ENCODE results near the gene PLPP4. TPM values are rescaled to one million over a fixed set of nuclear protein-coding genes. Genes with fewer than 3 reads are reported as not detected.

Gene PLPP4
- total RNA-seq, 1 experiment from 2014 or later, result 6.8 TPM

DNA sequence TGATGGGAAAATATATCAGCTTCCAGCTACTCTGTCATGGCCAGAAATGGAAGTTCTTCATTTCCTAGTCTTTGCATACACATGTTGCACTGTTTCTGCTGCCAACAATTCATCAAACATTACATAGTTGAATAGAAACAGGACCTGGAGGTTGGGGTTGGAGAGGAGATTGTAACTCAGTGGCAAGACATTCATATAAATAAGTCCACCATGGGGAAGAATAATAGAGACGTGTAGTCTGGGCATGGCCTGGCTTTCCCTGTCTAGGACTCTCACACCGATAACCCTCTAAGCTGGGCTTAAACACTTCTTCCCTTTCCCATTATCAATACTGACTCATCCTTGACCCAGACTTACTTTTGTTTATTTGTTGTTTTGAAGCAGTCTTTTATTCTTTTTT lies 155.7 kb downstream of the PLPP4 start:
- in situ Hi-C loops (cut with HindIII; ENCODE audit: low pct_unique_long_range_greater_than_20kb, low sequenced_read_pairs), result no loop called here
- no peak for DNase-seq (ENCODE audit: low read depth)

- in situ Hi-C loops (cut with HindIII; ENCODE audit: low pct_unique_long_range_greater_than_20kb, low sequenced_read_pairs), result no loop called here
- no peak for DNase-seq (ENCODE audit: low read depth)
Observed at GRCh38 chr10:120613180-120613579, 156.2 kb downstream of the PLPP4 start.

DNA sequence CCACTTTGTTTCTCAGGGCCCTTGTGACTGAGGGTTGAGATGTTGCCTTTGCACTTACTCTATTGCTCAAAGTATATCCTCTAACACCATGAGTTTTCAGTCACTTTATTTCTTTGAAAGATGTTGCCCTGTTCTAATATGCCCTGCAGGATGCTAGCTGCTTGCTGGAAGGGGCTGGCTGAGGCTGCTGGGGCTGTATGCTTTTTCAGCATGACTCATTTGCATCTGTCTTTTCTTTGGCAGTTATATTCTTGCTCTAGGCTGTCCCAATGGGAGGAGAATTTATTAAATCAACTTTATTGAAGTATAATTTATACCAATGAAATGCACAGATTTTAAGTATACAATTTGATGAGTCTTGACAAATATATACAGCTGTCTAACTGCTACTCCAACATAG lies 157.7 kb downstream of the PLPP4 start:
- DNase-seq (ENCODE audit: low read depth), result no peak
- in situ Hi-C loops (cut with HindIII; ENCODE audit: low pct_unique_long_range_greater_than_20kb, low sequenced_read_pairs), result no loop called here

GRCh38 chr10:120616311-120616911 lies 159.4 kb downstream of the PLPP4 start:
- DNase-seq (ENCODE audit: low read depth), result no peak
- in situ Hi-C loops (cut with HindIII; ENCODE audit: low pct_unique_long_range_greater_than_20kb, low sequenced_read_pairs), result no loop called here

- DNase-seq (ENCODE audit: low read depth), result no peak
Observed at GRCh38 chr10:120628197-120628596, 171.2 kb downstream of the PLPP4 start.

GRCh38 chr10:120630266-120630665 lies 173.2 kb downstream of the PLPP4 start:
- DNase-seq (ENCODE audit: low read depth), result no peak
- in situ Hi-C loops (cut with HindIII; ENCODE audit: low pct_unique_long_range_greater_than_20kb, low sequenced_read_pairs), result no loop called here

More at GRCh38 chr10:120628197-120628596, 171.2 kb downstream of the PLPP4 start:
- in situ Hi-C loops (cut with HindIII; ENCODE audit: low pct_unique_long_range_greater_than_20kb, low sequenced_read_pairs), result no loop called here

DNA sequence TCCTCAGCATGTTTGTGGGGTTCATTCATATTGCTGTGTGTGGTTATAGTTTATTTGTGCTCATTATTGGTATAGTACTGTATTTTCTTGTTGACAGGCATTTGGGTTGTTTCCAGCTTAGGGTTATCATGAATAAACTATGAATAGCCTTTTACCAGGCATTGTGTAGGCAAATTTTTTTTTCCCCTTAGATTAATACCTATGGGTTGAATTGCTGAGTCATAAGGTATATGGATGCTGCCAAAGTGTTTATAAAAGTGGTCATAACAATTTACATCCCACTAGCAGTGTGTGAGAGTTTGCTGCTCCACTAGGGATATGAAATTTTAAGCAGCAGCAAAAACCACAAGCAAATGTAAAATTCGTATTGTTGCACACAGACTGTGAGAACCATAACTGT lies 175.0 kb downstream of the PLPP4 start:
- no peak for DNase-seq (ENCODE audit: low read depth)
- in situ Hi-C loops (cut with HindIII; ENCODE audit: low pct_unique_long_range_greater_than_20kb, low sequenced_read_pairs), result no loop called here

GRCh38 chr10:120632942-120633341 lies 175.9 kb downstream of the PLPP4 start:
- in situ Hi-C loops (cut with HindIII; ENCODE audit: low pct_unique_long_range_greater_than_20kb, low sequenced_read_pairs), result no loop called here
- DNase-seq (ENCODE audit: low read depth), result no peak

- no peak for DNase-seq (ENCODE audit: low read depth)
- in situ Hi-C loops (cut with HindIII; ENCODE audit: low pct_unique_long_range_greater_than_20kb, low sequenced_read_pairs), result no loop called here
Observed at GRCh38 chr10:120634659-120635058, 177.6 kb downstream of the PLPP4 start.
